AG09319 (cell line): ENCODE measurements around the gene LPCAT2.

Experiments used
- DNase-seq: peaks from one replicate; pipeline ENCODE4 v3.0.0-alpha.2; 2010; ENCODE audit warnings: low read depth; ENCODE audit errors: extremely low read depth
- TF ChIP-seq, protein P1 (sequence below): IDR thresholded peaks from 2 replicates; pipeline ENCODE4 v1.5.1; 2011; ENCODE audit warnings: low read depth, mild to moderate bottlenecking, inconsistent platforms, low read length, moderate library complexity

The LPCAT2 gene

DNA sequence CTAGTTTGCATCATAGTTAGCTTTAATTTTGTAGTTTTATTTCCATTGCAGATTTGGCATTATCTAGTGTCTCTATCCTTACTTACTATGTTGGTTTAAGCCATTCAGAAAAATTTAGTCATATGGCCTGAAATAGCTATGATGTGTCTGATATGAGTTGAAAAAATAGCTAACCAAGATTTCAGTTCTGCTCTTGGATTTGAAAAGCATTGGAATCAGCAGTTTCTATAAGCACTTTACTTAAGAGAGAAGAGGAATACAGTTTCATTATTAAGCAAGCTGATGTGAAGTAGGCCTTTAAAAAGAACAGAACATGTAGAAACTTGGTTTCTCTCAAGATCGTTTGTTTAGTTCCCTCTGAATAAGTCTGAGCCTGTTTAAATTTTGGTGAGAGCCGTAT lies 25.9 kb downstream of the LPCAT2 start:
- DNase-seq = no peak
- TF ChIP-seq, protein P1, sequence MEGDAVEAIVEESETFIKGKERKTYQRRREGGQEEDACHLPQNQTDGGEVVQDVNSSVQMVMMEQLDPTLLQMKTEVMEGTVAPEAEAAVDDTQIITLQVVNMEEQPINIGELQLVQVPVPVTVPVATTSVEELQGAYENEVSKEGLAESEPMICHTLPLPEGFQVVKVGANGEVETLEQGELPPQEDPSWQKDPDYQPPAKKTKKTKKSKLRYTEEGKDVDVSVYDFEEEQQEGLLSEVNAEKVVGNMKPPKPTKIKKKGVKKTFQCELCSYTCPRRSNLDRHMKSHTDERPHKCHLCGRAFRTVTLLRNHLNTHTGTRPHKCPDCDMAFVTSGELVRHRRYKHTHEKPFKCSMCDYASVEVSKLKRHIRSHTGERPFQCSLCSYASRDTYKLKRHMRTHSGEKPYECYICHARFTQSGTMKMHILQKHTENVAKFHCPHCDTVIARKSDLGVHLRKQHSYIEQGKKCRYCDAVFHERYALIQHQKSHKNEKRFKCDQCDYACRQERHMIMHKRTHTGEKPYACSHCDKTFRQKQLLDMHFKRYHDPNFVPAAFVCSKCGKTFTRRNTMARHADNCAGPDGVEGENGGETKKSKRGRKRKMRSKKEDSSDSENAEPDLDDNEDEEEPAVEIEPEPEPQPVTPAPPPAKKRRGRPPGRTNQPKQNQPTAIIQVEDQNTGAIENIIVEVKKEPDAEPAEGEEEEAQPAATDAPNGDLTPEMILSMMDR = no peak

DNA sequence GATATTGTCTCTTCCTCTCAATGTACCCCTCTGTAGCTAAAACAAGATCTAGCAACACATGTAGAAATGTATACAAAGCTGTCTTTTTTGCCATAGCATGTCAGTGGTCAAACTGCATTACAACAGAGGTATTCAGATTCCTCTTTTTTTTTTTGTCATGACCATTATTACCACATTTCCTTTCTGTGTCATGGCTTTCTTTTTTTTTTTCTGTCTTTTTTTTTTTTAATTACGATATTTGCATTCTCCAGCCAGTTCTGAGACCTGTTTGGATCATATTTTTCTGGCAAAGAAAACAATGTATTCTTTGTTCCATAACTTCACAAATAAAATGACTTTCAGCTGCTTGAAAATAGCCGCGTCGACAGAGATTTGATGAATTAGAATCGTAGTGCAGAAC lies 30.2 kb downstream of the LPCAT2 start:
- TF ChIP-seq, protein P1 = no peak
- no peak for DNase-seq

DNA sequence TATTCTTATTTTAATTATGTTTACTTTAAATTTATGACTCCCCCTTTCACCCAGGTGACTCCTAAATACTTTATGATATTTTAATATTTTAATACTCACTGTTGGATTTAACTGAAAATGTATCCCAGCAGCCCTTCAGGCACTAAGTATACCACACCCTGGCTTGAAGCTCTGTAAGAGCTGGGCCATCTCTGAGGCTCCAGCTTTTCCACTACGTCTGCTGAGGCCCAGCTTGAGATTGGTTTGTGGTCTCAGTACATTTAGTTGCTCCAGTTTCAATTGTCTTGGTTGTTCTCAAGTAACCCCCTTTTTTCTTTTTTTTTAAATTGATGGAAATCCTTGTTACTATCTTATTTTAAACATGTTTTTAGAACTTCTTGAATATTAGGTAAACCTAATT lies 30.6 kb downstream of the LPCAT2 start:
- DNase-seq = no peak
- TF ChIP-seq, protein P1 = no peak

- no peak for DNase-seq
- TF ChIP-seq, protein P1 = no peak
These were observed 31.3 kb downstream of the LPCAT2 start for GRCh38 chr16:55540221-55540620.

DNA sequence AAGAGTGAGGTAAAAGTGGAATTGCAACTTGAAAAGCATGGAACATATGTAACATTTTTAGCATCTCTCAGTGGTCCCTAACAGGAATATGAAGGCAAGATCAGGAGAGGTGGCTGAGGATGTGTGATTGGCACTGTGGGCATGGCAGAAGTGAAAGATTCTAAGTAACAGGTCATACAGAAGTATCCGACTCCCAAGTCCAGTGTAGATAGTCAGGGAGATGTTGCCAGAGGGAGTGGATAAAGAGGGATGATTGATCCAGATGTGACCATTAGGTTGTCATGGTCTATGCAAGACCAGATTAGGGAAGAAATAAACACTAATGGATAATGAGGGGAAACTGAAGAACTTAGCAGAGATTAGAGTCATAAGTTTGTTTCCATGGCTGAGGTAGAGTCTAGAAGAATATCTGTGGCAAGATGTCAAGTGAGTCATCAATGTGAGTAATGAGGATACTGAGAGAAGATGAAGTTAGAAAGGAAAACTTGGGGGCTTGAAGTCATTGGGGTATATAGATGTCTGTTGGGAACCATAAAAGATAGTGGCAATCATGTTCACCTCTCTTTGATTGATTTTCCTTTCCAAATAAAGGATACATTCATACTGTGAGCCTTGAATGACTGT lies 33.7 kb downstream of the LPCAT2 start:
- TF ChIP-seq, protein P1 = no peak
- no peak for DNase-seq

- TF ChIP-seq, protein P1 = no peak
- no peak for DNase-seq
These were observed 34.6 kb downstream of the LPCAT2 start for GRCh38 chr16:55543472-55543871.

DNA sequence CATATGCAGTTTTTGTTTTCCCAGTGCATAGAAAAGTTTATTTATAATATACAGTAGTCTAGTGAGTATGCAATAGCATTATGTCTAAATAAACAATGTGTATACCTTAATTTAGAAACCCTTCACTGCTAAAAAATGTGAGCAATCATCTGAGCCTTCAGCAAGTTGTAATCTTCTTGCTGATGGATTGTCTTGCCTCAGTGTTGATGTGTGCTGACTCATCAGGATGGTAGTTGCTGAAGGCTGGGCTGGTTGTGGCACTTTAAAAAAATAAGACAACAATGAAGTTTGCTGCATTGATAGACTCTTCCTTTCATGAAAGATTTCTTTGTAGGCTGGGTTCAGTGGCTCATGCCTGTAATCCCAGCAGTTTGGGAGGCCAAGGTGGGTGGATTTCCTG lies 43.7 kb downstream of the LPCAT2 start:
- no peak for DNase-seq
- TF ChIP-seq, protein P1 = no peak
